Neural progenitor cell (in vitro differentiated cells): Measurements from ENCODE around the gene MYO18B. TPM values are rescaled to one million over a fixed set of nuclear protein-coding genes. Genes with fewer than 3 reads are reported as not detected.

ENCODE experiments used
- DNase-seq: peaks from one replicate; pipeline ENCODE4 v3.0.0-alpha.2; 2016; ENCODE audit warnings: low spot score
- H2AFZ ChIP-seq: fragments of 200-600 bp; sonication (generic); replicated peaks from 2 replicates; pipeline ENCODE4 v1.6.1; 2016; ENCODE audit warnings: antibody characterized with exemption
- H3F3A ChIP-seq: fragments of 200-600 bp; sonication (generic); 2 replicates; pipeline ENCODE4 v1.6.1; 2016; ENCODE audit warnings: antibody characterized with exemption, low read depth
- H3K27ac ChIP-seq: fragments of 200-600 bp; sonication (generic); 2 replicates; pipeline ENCODE4 v1.5.1; 2016; ENCODE audit warnings: mild to moderate bottlenecking
- H3K27me3 ChIP-seq: fragments of 200-600 bp; sonication (generic); 2 replicates; pipeline ENCODE4 v1.6.1; 2016; ENCODE audit warnings: mild to moderate bottlenecking, moderate library complexity
- H3K36me3 ChIP-seq: fragments of 200-600 bp; sonication (generic); 2 replicates; pipeline ENCODE4 v1.5.1; 2016
- H3K4me1 ChIP-seq: fragments of 200-600 bp; sonication (generic); 2 replicates; pipeline ENCODE4 v1.6.1; 2016; ENCODE audit warnings: mixed run types
- H3K4me2 ChIP-seq: fragments of 200-600 bp; sonication (generic); 2 replicates; pipeline ENCODE4 v1.6.1; 2016
- H3K4me3 ChIP-seq: fragments of 200-600 bp; sonication (generic); 2 replicates; pipeline ENCODE4 v1.5.1; 2016
- H3K79me2 ChIP-seq: fragments of 200-600 bp; sonication (generic); 2 replicates; pipeline ENCODE4 v1.6.1; 2016; ENCODE audit warnings: low read depth
- H3K9ac ChIP-seq: fragments of 200-600 bp; sonication (generic); 2 replicates; pipeline ENCODE4 v1.6.1; 2016
- H3K9me3 ChIP-seq: fragments of 200-600 bp; sonication (generic); 2 replicates; pipeline ENCODE4 v1.5.1; 2016; ENCODE audit warnings: low read depth
- H4K20me1 ChIP-seq: fragments of 200-600 bp; sonication (generic); 2 replicates; pipeline ENCODE4 v1.6.1; 2016; ENCODE audit warnings: low read depth
- H3K27ac Mint-ChIP-seq: 3 replicates; pipeline ENCODE4 v1.8.0; 2021; ENCODE audit warnings: mixed read lengths
- H3K27me3 Mint-ChIP-seq: 2 replicates; pipeline ENCODE4 v1.8.0; 2022; ENCODE audit warnings: low read depth, mild to moderate bottlenecking, inconsistent platforms, moderate library complexity, mixed read lengths; ENCODE audit not compliant: insufficient read depth
- H3K36me3 Mint-ChIP-seq: 3 replicates; pipeline ENCODE4 v1.8.0; 2021; ENCODE audit warnings: mixed read lengths
- H3K4me1 Mint-ChIP-seq: 3 replicates; pipeline ENCODE4 v1.8.0; 2021; ENCODE audit warnings: mixed read lengths
- H3K4me3 Mint-ChIP-seq: 3 replicates; pipeline ENCODE4 v1.8.0; 2021; ENCODE audit warnings: mild to moderate bottlenecking, moderate library complexity, mixed read lengths
- H3K9me3 Mint-ChIP-seq: 3 replicates; pipeline ENCODE4 v1.8.0; 2020; ENCODE audit warnings: mixed read lengths
- CTCF ChIP-seq: fragments of 200-600 bp; sonication (generic); IDR thresholded peaks from 2 replicates; pipeline ENCODE4 v1.5.1; 2017; ENCODE audit warnings: antibody characterized with exemption, mild to moderate bottlenecking
- EZH2 ChIP-seq: fragments of 200-600 bp; sonication (generic); IDR thresholded peaks from 2 replicates; pipeline ENCODE4 v1.6.1; 2017; ENCODE audit warnings: antibody characterized with exemption, mild to moderate bottlenecking, moderate library complexity
- EZH2phosphoT487 ChIP-seq: fragments of 200-600 bp; sonication (generic); IDR thresholded peaks from 2 replicates; pipeline ENCODE4 v1.6.1; 2017; ENCODE audit warnings: antibody characterized with exemption
- total RNA-seq: library from RNA; depleted of rRNA; stranded (reverse); fragments of >200 nt; gene quantifications from 2 replicates; pipeline ENCODE4 v1.2.3, GENCODE V29; 2015; ENCODE audit warnings: low replicate concordance

MYO18B gene
- total RNA-seq, 1 donor from 2014 or later = not detected

DNA sequence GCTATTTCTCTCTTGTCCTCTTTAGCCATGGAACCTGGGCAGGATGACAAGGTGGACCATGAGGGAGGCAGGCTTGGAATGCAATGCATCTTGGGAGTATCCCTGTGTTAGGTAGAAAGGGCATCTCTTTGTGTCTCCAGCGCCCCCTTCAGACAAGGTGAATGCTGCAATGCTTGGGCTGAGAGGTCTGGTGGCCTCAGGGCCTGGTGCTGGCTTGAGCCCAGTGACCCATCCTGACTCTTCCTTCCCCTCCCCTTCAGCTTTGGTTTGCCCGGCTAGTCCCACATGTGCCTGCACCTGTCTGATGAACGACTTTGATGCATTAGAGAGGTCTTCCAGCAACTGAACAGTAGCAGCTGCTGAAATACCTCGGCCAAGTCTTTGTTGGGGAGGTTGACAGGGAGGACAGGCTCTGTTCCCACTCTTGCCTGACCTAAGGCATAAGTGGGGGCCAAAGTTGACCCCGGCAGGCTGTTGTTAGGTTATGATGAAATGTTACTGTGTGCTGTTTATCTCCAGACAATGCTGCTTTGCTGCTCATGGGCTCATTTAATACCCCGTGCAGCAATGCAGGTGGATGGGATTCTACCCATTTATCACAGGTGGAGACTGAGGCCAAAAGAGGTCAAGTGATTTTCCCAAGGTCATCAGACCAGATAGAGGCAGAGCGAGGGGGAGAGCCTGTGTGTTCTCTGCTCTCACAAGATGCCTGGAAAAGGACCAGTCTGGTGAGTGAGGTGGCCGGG, 22.5 kb downstream of the MYO18B start:
- Histone ChIP-seq H3K4me1 (no peaks in the 10 kb centered on the region), H3K4me2 (no peak overlapping the region), H3K4me3 (no peak overlapping the region), H3K27ac (no peak overlapping the region), H3K9ac (no peak overlapping the region), H3K79me2 (no peaks in the 10 kb centered on the region), H3K27me3 (no peaks in the 10 kb centered on the region), H3K36me3 (no peaks in the 10 kb centered on the region), H3K9me3 (no peaks in the 10 kb centered on the region), H2AFZ (no peak overlapping the region), H4K20me1 (no peaks in the 10 kb centered on the region), H3F3A (no peaks in the 10 kb centered on the region)
- Mint-ChIP-seq H3K27ac (no peak overlapping the region), H3K27me3 (peaks cover 8% of the 10 kb centered on the region), H3K36me3 (no peaks in the 10 kb centered on the region), H3K9me3 (peaks cover 16% of the 10 kb centered on the region), H3K4me1 (no peaks in the 10 kb centered on the region), H3K4me3 (no peak overlapping the region)
- no peak for TF ChIP-seq EZH2phosphoT487
- TF ChIP-seq CTCF = peak; percentile 43
- no peak for TF ChIP-seq EZH2
- DNase-seq = peak; percentile 47

GRCh38 chr22:25765016-25765367, 23.0 kb downstream of the MYO18B start:
- no peak for DNase-seq
- no peak overlapping the region for H3K4me3 Mint-ChIP-seq
- no peaks in the 10 kb centered on the region for H3K27me3 ChIP-seq
- H3K9ac ChIP-seq = no peak overlapping the region
- no peak overlapping the region for H3K4me3 ChIP-seq
- no peaks in the 10 kb centered on the region for H3K36me3 Mint-ChIP-seq
- no peak overlapping the region for H3K27ac Mint-ChIP-seq
- no peaks in the 10 kb centered on the region for H4K20me1 ChIP-seq
- H2AFZ ChIP-seq = no peak overlapping the region
- H3K9me3 Mint-ChIP-seq = peaks cover 16% of the 10 kb centered on the region
- TF ChIP-seq EZH2phosphoT487 (no peak), CTCF (no peak), EZH2 (no peak)
- no peak overlapping the region for H3K27ac ChIP-seq
- no peaks in the 10 kb centered on the region for H3K79me2 ChIP-seq
- no peaks in the 10 kb centered on the region for H3K9me3 ChIP-seq
- peaks cover 8% of the 10 kb centered on the region for H3K27me3 Mint-ChIP-seq
- H3K36me3 ChIP-seq = no peaks in the 10 kb centered on the region
- no peaks in the 10 kb centered on the region for H3K4me1 Mint-ChIP-seq
- H3F3A ChIP-seq = no peaks in the 10 kb centered on the region
- no peaks in the 10 kb centered on the region for H3K4me1 ChIP-seq
- H3K4me2 ChIP-seq = no peak overlapping the region

- no peaks in the 10 kb centered on the region for H3K4me1 ChIP-seq
- H3F3A ChIP-seq = no peaks in the 10 kb centered on the region
- Mint-ChIP-seq H3K4me1 (no peaks in the 10 kb centered on the region), H3K9me3 (peaks cover 16% of the 10 kb centered on the region), H3K36me3 (no peaks in the 10 kb centered on the region), H3K27ac (no peak overlapping the region), H3K27me3 (peaks cover 8% of the 10 kb centered on the region), H3K4me3 (no peak overlapping the region)
- H3K36me3 ChIP-seq = no peaks in the 10 kb centered on the region
- no peak overlapping the region for H3K4me3 ChIP-seq
- H3K27me3 ChIP-seq = no peaks in the 10 kb centered on the region
- no peaks in the 10 kb centered on the region for H3K9me3 ChIP-seq
- H3K9ac ChIP-seq = no peak overlapping the region
- H3K79me2 ChIP-seq = no peaks in the 10 kb centered on the region
- no peak overlapping the region for H3K4me2 ChIP-seq
- no peak for DNase-seq
- H2AFZ ChIP-seq = no peak overlapping the region
- no peak for TF ChIP-seq EZH2
- TF ChIP-seq EZH2phosphoT487 = no peak
- no peak for TF ChIP-seq CTCF
- H3K27ac ChIP-seq = no peak overlapping the region
- H4K20me1 ChIP-seq = no peaks in the 10 kb centered on the region
These were observed 23.8 kb downstream of the MYO18B start for GRCh38 chr22:25765801-25766200.
